Activated CD8-positive, alpha-beta memory T cell treated with anti-CD3 and anti-CD28 coated beads, Interleukin-2, amount 50 U/mL, for 48 hours (primary cell): ENCODE data around the gene LMF2.
"Not testable (repeated sequence)": the region's sequence is repeated elsewhere in the genome, so short reads cannot be mapped to it uniquely, and the experiment has no call there.

Source experiments
- DNase-seq: peaks from one replicate; pipeline ENCODE4 v3.0.0-alpha.2; 2020

LMF2 gene

GRCh38 chr22:50533856-50534711 lies 26.6 kb upstream of the LMF2 start:
- DNase-seq: not testable (repeated sequence)

GRCh38 chr22:50532824-50533796 lies 25.6 kb upstream of the LMF2 start:
- no peak for DNase-seq

GRCh38 chr22:50531962-50532674 lies 24.6 kb upstream of the LMF2 start:
- peak; percentile 67 for DNase-seq

GRCh38 chr22:50531546-50531961 lies 24.1 kb upstream of the LMF2 start:
- DNase-seq: peak; percentile 88

GRCh38 chr22:50530877-50531545 lies 23.5 kb upstream of the LMF2 start:
- DNase-seq: peak; percentile 91

GRCh38 chr22:50530580-50530876 lies 23.0 kb upstream of the LMF2 start:
- DNase-seq: no peak

GRCh38 chr22:50529897-50530579 lies 22.5 kb upstream of the LMF2 start, which contains the start of gene TYMP:
Gene TYMP (minus strand): TSS chr22:50530012. CDS start chr22:50529709, 303 bp downstream.
- peak; percentile 88 for DNase-seq

GRCh38 chr22:50529416-50529896 lies 22.0 kb upstream of the LMF2 start:
- DNase-seq: peak; percentile 62

GRCh38 chr22:50528682-50529415 lies 21.3 kb upstream of the LMF2 start:
- DNase-seq: no peak

- DNase-seq: no peak
Measured at GRCh38 chr22:50527921-50528681, 20.6 kb upstream of the LMF2 start.

- DNase-seq: peak; percentile 76
Measured at GRCh38 chr22:50526834-50527801, 19.6 kb upstream of the LMF2 start.

- peak; percentile 93 for DNase-seq
Measured at GRCh38 chr22:50526108-50526833, 18.8 kb upstream of the LMF2 start.

- DNase-seq: no peak
Measured at GRCh38 chr22:50525858-50526107, 18.3 kb upstream of the LMF2 start.

GRCh38 chr22:50525104-50525857 lies 17.8 kb upstream of the LMF2 start, which contains the start of gene SCO2:
Gene SCO2 (minus strand): TSS chr22:50525598. CDS start chr22:50524411, 1,187 bp downstream.
- peak; percentile 99 for DNase-seq

GRCh38 chr22:50524676-50525103 lies 17.2 kb upstream of the LMF2 start:
- no peak for DNase-seq

GRCh38 chr22:50523806-50524675 lies 16.5 kb upstream of the LMF2 start:
- no peak for DNase-seq

- DNase-seq: no peak
Measured at GRCh38 chr22:50523458-50523805, 15.9 kb upstream of the LMF2 start.
